Neural cell (in vitro differentiated cells): ENCODE results near the gene HBD. TPM values are rescaled to one million over a fixed set of nuclear protein-coding genes. Genes with fewer than 3 reads are reported as not detected.

Experiments used
- H2AFZ ChIP-seq: fragments of 200-600, 300-800 bp; sonication (generic), shearing (Covaris generic); 2 replicates; pipeline ENCODE4 v1.6.0; 2014; ENCODE audit warnings: low read depth, mild to moderate bottlenecking, antibody characterized with exemption, low read length, moderate library complexity
- H3F3A ChIP-seq: fragments of 200-600 bp; shearing (Covaris generic); 2 replicates; pipeline ENCODE4 v1.6.1; 2016; ENCODE audit warnings: mild to moderate bottlenecking, moderate library complexity, mixed read lengths, antibody characterized with exemption, low read length; ENCODE audit not compliant: insufficient read depth, poor library complexity, severe bottlenecking
- H3K27ac ChIP-seq: fragments of 200-600, 300-800 bp; sonication (generic), shearing (Covaris generic); 2 replicates; pipeline ENCODE4 v1.5.1; 2014; ENCODE audit warnings: mild to moderate bottlenecking, low read length, moderate library complexity
- H3K27me3 ChIP-seq: fragments of 300-800, 200-600 bp; sonication (generic), shearing (Covaris generic); 2 replicates; pipeline ENCODE4 v1.6.0; 2014; ENCODE audit warnings: mild to moderate bottlenecking, low read depth, low read length, moderate library complexity; ENCODE audit not compliant: insufficient read depth
- H3K36me3 ChIP-seq: fragments of 300-800, 200-600 bp; sonication (generic), shearing (Covaris generic); 2 replicates; pipeline ENCODE4 v1.5.1; 2014; ENCODE audit warnings: mild to moderate bottlenecking, antibody characterized with exemption, low read length, moderate library complexity; ENCODE audit not compliant: insufficient read depth
- H3K4me2 ChIP-seq: fragments of 300-800, 200-600 bp; sonication (generic), shearing (Covaris generic); 2 replicates; pipeline ENCODE4 v1.6.0; 2014; ENCODE audit warnings: mild to moderate bottlenecking, low read length
- H3K4me3 ChIP-seq: fragments of 300-800, 200-600 bp; sonication (generic), shearing (Covaris generic); 2 replicates; pipeline ENCODE4 v1.5.1; 2014; ENCODE audit warnings: mild to moderate bottlenecking, low read length, moderate library complexity
- H3K79me2 ChIP-seq: fragments of 200-600 bp; shearing (Covaris generic); replicated peaks from 2 replicates; pipeline ENCODE4 v1.6.0; 2014; ENCODE audit warnings: mild to moderate bottlenecking, low read length, moderate library complexity; ENCODE audit not compliant: insufficient read depth
- H3K9ac ChIP-seq: fragments of 300-800, 200-600 bp; sonication (generic), shearing (Covaris generic); 2 replicates; pipeline ENCODE4 v1.6.1; 2016; ENCODE audit warnings: mild to moderate bottlenecking, low read length, mixed read lengths
- H3K9me2 ChIP-seq: fragments of 200-600 bp; shearing (Covaris generic); 2 replicates; pipeline ENCODE4 v1.6.1; 2016; ENCODE audit warnings: mild to moderate bottlenecking, low read length, mixed read lengths; ENCODE audit not compliant: insufficient read depth
- H3K9me3 ChIP-seq: fragments of 200-600, 300-800 bp; sonication (generic), shearing (Covaris generic); 2 replicates; pipeline ENCODE4 v1.6.1; 2016; ENCODE audit warnings: mild to moderate bottlenecking, mixed run types, low read length, moderate library complexity, mixed read lengths
- H4K20me1 ChIP-seq: fragments of 200-600 bp; shearing (Covaris generic); 2 replicates; pipeline ENCODE4 v1.6.1; 2016; ENCODE audit warnings: mild to moderate bottlenecking, mixed run types; ENCODE audit not compliant: insufficient read depth
- EP300 ChIP-seq: fragments of 450-650 bp; conservative IDR thresholded peaks from 2 replicates; pipeline ENCODE4 v1.6.1; 2014; ENCODE audit warnings: antibody characterized with exemption, mild to moderate bottlenecking, moderate library complexity; ENCODE audit not compliant: poor library complexity, severe bottlenecking
- EZH2 ChIP-seq: fragments of 200-600, 300-800 bp; shearing (Covaris generic), sonication (generic); IDR thresholded peaks from 2 replicates; pipeline ENCODE4 v1.6.1; 2014; ENCODE audit warnings: antibody characterized with exemption, low read length, borderline replicate concordance, mild to moderate bottlenecking; ENCODE audit not compliant: insufficient read depth, poor library complexity, severe bottlenecking
- MXI1 ChIP-seq: fragments of 450-650 bp; conservative IDR thresholded peaks from 2 replicates; pipeline ENCODE4 v1.6.1; 2014; ENCODE audit warnings: antibody characterized with exemption, mild to moderate bottlenecking; ENCODE audit not compliant: poor library complexity, severe bottlenecking
- POLR2AphosphoS5 ChIP-seq: IDR thresholded peaks from 2 replicates; pipeline ENCODE4 v1.6.1; 2012
- RAD21 ChIP-seq: fragments of 450-650 bp; conservative IDR thresholded peaks from 2 replicates; pipeline ENCODE4 v1.6.1; 2014; ENCODE audit warnings: antibody characterized with exemption, mild to moderate bottlenecking, moderate library complexity
- SMC3 ChIP-seq: fragments of 450-650 bp; conservative IDR thresholded peaks from 2 replicates; pipeline ENCODE4 v1.6.1; 2014; ENCODE audit warnings: antibody characterized with exemption, mild to moderate bottlenecking, moderate library complexity; ENCODE audit not compliant: poor library complexity
- TAF1 ChIP-seq: IDR thresholded peaks from 2 replicates; pipeline ENCODE4 v1.6.1; 2012; ENCODE audit warnings: low read depth
- polyA plus RNA-seq: library from polyadenylated mRNA; depleted of rRNA; stranded (reverse); fragments of >200 nt; gene quantifications from 2 replicates; pipeline ENCODE4 v1.2.3, GENCODE V29; 2014
- TF ChIP-seq, protein P1 (sequence below): fragments of 450-650 bp; IDR thresholded peaks from 2 replicates; pipeline ENCODE4 v1.5.1; 2014; ENCODE audit warnings: antibody characterized with exemption, mild to moderate bottlenecking, moderate library complexity; ENCODE audit not compliant: poor library complexity, severe bottlenecking
- TF ChIP-seq, protein P2 (sequence below): IDR thresholded peaks from 2 replicates; pipeline ENCODE4 v1.6.1; 2012; ENCODE audit warnings: borderline replicate concordance

Gene HBD
- polyA plus RNA-seq, 1 donor from 2014 or later = not detected

DNA sequence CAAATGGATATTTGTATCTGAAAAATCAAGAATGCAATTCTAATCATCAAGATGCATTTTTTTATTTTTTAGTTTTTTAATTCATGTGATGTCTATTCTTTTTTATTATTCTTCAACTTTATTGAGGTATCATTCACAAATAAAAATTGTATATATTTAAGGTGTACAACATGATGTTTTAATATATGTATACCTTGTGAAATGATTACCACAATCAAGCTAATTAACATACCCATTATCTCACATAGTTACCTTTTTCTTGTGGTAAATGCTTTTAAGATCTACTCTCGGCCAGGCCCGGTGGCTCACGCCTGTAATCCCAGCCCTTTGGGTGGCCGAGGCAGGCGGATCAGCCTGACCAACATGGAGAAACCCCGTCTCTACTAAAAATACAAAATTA lies 11.1 kb downstream of the HBD start:
- no peaks in the 10 kb centered on the region for H3K27me3 ChIP-seq
- H3K27ac ChIP-seq = no peak overlapping the region
- H3K9me2 ChIP-seq = no peaks in the 10 kb centered on the region
- H3K36me3 ChIP-seq = no peaks in the 10 kb centered on the region
- H3K79me2 ChIP-seq = no peaks in the 10 kb centered on the region
- no peak overlapping the region for H2AFZ ChIP-seq
- H3F3A ChIP-seq = no peaks in the 10 kb centered on the region
- no peak overlapping the region for H3K4me2 ChIP-seq
- H4K20me1 ChIP-seq = no peaks in the 10 kb centered on the region
- H3K9me3 ChIP-seq = no peaks in the 10 kb centered on the region
- no peak overlapping the region for H3K4me3 ChIP-seq
- no peak overlapping the region for H3K9ac ChIP-seq
- no peak for TF ChIP-seq MXI1
- no peak for TF ChIP-seq TAF1
- no peak for TF ChIP-seq EZH2
- TF ChIP-seq, protein P1, sequence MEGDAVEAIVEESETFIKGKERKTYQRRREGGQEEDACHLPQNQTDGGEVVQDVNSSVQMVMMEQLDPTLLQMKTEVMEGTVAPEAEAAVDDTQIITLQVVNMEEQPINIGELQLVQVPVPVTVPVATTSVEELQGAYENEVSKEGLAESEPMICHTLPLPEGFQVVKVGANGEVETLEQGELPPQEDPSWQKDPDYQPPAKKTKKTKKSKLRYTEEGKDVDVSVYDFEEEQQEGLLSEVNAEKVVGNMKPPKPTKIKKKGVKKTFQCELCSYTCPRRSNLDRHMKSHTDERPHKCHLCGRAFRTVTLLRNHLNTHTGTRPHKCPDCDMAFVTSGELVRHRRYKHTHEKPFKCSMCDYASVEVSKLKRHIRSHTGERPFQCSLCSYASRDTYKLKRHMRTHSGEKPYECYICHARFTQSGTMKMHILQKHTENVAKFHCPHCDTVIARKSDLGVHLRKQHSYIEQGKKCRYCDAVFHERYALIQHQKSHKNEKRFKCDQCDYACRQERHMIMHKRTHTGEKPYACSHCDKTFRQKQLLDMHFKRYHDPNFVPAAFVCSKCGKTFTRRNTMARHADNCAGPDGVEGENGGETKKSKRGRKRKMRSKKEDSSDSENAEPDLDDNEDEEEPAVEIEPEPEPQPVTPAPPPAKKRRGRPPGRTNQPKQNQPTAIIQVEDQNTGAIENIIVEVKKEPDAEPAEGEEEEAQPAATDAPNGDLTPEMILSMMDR = no peak

DNA sequence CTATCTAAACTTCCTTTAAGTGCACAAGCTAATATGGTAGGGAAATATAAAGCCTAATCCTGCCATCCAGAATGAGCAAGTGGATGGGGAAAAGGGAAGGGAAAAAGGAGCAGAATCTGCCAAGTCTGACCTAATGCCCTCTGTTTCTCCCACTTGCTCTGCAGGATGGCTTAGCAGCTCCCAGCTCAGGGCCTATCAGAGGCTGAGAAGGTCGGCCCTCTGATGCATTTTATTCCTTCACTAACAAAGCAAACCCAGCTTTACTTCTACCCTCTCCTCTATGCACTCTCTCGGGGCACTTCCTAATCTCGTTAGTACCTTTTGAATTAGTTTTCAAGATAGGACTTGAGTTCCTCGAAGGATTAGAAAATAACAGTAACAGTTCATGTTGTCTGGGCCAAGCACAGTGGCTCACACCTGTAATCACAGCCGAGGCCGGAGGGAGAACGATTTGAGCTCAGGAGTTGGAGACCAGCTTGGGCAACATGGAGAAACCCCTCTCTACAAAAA lies 23.9 kb downstream of the HBD start:
- Histone ChIP-seq H3K4me2 (no peak overlapping the region), H3K4me3 (no peak overlapping the region), H3K9me2 (no peaks in the 10 kb centered on the region), H2AFZ (no peak overlapping the region), H3K36me3 (no peaks in the 10 kb centered on the region), H3K9me3 (no peaks in the 10 kb centered on the region), H3K27ac (no peak overlapping the region), H4K20me1 (no peaks in the 10 kb centered on the region), H3K9ac (no peak overlapping the region), H3K79me2 (no peaks in the 10 kb centered on the region), H3K27me3 (no peaks in the 10 kb centered on the region), H3F3A (no peaks in the 10 kb centered on the region)
- TF ChIP-seq, protein P2, sequence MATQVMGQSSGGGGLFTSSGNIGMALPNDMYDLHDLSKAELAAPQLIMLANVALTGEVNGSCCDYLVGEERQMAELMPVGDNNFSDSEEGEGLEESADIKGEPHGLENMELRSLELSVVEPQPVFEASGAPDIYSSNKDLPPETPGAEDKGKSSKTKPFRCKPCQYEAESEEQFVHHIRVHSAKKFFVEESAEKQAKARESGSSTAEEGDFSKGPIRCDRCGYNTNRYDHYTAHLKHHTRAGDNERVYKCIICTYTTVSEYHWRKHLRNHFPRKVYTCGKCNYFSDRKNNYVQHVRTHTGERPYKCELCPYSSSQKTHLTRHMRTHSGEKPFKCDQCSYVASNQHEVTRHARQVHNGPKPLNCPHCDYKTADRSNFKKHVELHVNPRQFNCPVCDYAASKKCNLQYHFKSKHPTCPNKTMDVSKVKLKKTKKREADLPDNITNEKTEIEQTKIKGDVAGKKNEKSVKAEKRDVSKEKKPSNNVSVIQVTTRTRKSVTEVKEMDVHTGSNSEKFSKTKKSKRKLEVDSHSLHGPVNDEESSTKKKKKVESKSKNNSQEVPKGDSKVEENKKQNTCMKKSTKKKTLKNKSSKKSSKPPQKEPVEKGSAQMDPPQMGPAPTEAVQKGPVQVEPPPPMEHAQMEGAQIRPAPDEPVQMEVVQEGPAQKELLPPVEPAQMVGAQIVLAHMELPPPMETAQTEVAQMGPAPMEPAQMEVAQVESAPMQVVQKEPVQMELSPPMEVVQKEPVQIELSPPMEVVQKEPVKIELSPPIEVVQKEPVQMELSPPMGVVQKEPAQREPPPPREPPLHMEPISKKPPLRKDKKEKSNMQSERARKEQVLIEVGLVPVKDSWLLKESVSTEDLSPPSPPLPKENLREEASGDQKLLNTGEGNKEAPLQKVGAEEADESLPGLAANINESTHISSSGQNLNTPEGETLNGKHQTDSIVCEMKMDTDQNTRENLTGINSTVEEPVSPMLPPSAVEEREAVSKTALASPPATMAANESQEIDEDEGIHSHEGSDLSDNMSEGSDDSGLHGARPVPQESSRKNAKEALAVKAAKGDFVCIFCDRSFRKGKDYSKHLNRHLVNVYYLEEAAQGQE = no peak
- TF ChIP-seq RAD21 (no peak), SMC3 (no peak), TAF1 (no peak), EP300 (no peak), MXI1 (no peak), POLR2AphosphoS5 (no peak), EZH2 (no peak)
- TF ChIP-seq, protein P1 = no peak
